HCT116 (cell line): ENCODE results near the gene MAP2K5. TPM values are rescaled to one million over a fixed set of nuclear protein-coding genes. Genes with fewer than 3 reads are reported as not detected.

Experiments
- ATAC-seq: fragments of 200-7000 bp; cut with Tn5 transposase; 2 replicates; pipeline ENCODE4 v1.9.1; 2020; ENCODE audit warnings: mild to moderate bottlenecking, moderate library complexity
- BruUV-seq: library from RNA; stranded (reverse); fragments of 400-500 nt; replicated peaks from 2 replicates; lab custom pipeline; 2021; lab: Mats Ljungman, UMichigan
- CTCF ChIA-PET: fragments of 300-600 bp; sonication (Branson Sonifier 250); formaldehyde crosslinking; loops from one replicate; lab custom pipeline; 2021; ENCODE audit warnings: antibody characterized with exemption; lab: Charles Lee
- POLR2A ChIA-PET: fragments of 300-600, 350-600 bp; sonication (Branson Sonifier 250); formaldehyde crosslinking; loops from one replicate; lab custom pipeline; 2021; ENCODE audit warnings: antibody characterized with exemption; lab: Charles Lee
- RAD21 ChIA-PET, 2 experiments: fragments of 300-600 bp; sonication (Branson Sonifier 250); formaldehyde crosslinking; loops; one replicate each; lab custom pipeline; 2023; ENCODE audit warnings: low total read pairs in 2 of 2; ENCODE audit not compliant: uncharacterized antibody in 2 of 2, unreplicated experiment in 2 of 2, low non-redundant PET in 1 of 2; lab: Charles Lee
- DNase-seq: peaks from one replicate; pipeline ENCODE4 v3.0.0-alpha.2; 2010; ENCODE audit warnings: low read depth, low spot score
- H2AFZ ChIP-seq: fragments of 200-600 bp; shearing (Covaris generic), sonication (generic); 2 replicates; pipeline ENCODE4 v1.6.1; 2017; ENCODE audit warnings: low read depth, mixed run types, mixed read lengths, antibody characterized with exemption, low read length; ENCODE audit not compliant: poor library complexity, severe bottlenecking
- H3K27ac ChIP-seq: 2 replicates; pipeline ENCODE4 v1.5.1; 2012; ENCODE audit warnings: low read depth, low read length
- H3K27me3 ChIP-seq: fragments of 200-600 bp; sonication (generic); 2 replicates; pipeline ENCODE4 v1.6.1; 2016; ENCODE audit warnings: mixed run types, low read length, mixed read lengths; ENCODE audit not compliant: insufficient read depth
- H3K36me3 ChIP-seq, 2 experiments: fragments of 200-500 bp in 1 of 2; fragments of 200-600 bp in 1 of 2; sonication (Bioruptor generic) in 1 of 2; sonication (generic) in 1 of 2; 2 replicates each; pipeline versions ENCODE4 v1.5.1 to v1.6.1; 2014 to 2016; ENCODE audit warnings: low read length in 2 of 2, inconsistent platforms in 1 of 2, mixed read lengths in 1 of 2, mixed run types in 1 of 2; ENCODE audit not compliant: insufficient read depth in 2 of 2, control insufficient read depth in 1 of 2
- H3K4me1 ChIP-seq, 2 experiments: fragments of 200-600 bp in 1 of 2; sonication (generic) in 1 of 2; 2 replicates each; pipeline versions ENCODE4 v1.5.1 to v1.6.1; 2012 to 2017; ENCODE audit warnings: low read length in 2 of 2, inconsistent platforms in 1 of 2, mild to moderate bottlenecking in 1 of 2, mixed read lengths in 1 of 2, mixed run types in 1 of 2, moderate library complexity in 1 of 2; ENCODE audit not compliant: insufficient read depth in 2 of 2, control insufficient read depth in 1 of 2
- H3K4me2 ChIP-seq: fragments of 200-600 bp; sonication (generic); 2 replicates; pipeline ENCODE4 v1.6.1; 2017; ENCODE audit warnings: mixed run types, low read length, mixed read lengths
- H3K4me3 ChIP-seq, 2 experiments: fragments of 200-600 bp in 1 of 2; sonication (generic) in 1 of 2; replicated peaks in 1 of 2; 2 replicates each; pipeline ENCODE4 v1.5.1; 2011 to 2016; ENCODE audit warnings: low read length in 2 of 2, control low read depth in 1 of 2, low read depth in 1 of 2, mild to moderate bottlenecking in 1 of 2, mixed read lengths in 1 of 2, mixed run types in 1 of 2
- H3K79me2 ChIP-seq: fragments of 200-600 bp; sonication (generic); 2 replicates; pipeline ENCODE4 v1.6.1; 2017; ENCODE audit warnings: mild to moderate bottlenecking, mixed run types, low read length, moderate library complexity, mixed read lengths; ENCODE audit not compliant: insufficient read depth
- H3K9ac ChIP-seq: fragments of 200-600 bp; sonication (generic); 2 replicates; pipeline ENCODE4 v1.6.1; 2016; ENCODE audit warnings: low read length, mixed read lengths
- H3K9me2 ChIP-seq: fragments of 200-600 bp; sonication (generic), shearing (Covaris generic); 2 replicates; pipeline ENCODE4 v1.6.1; 2017; ENCODE audit warnings: mixed run types, mild to moderate bottlenecking, moderate library complexity; ENCODE audit not compliant: insufficient read depth
- H3K9me3 ChIP-seq, 2 experiments: fragments of 200-500 bp in 1 of 2; fragments of 200-600 bp in 1 of 2; sonication (Bioruptor generic) in 1 of 2; sonication (generic) in 1 of 2; 2 replicates each; pipeline ENCODE4 v1.6.1; 2014 to 2017; ENCODE audit warnings: low read length in 2 of 2, mixed read lengths in 2 of 2, inconsistent platforms in 1 of 2, low read depth in 1 of 2, mild to moderate bottlenecking in 1 of 2, mixed run types in 1 of 2, moderate library complexity in 1 of 2; ENCODE audit not compliant: control insufficient read depth in 1 of 2, insufficient read depth in 1 of 2
- H4K20me1 ChIP-seq: fragments of 200-600 bp; sonication (generic), shearing (Covaris generic); 2 replicates; pipeline ENCODE4 v1.6.1; 2017; ENCODE audit warnings: mixed run types, mild to moderate bottlenecking, moderate library complexity; ENCODE audit not compliant: insufficient read depth
- CBX3 ChIP-seq: IDR thresholded peaks from 2 replicates; pipeline ENCODE4 v1.6.1; 2012; ENCODE audit warnings: low read depth
- EZH2 ChIP-seq: fragments of 200-600 bp; sonication (generic); IDR thresholded peaks from 2 replicates; pipeline ENCODE4 v1.6.1; 2017; ENCODE audit warnings: antibody characterized with exemption, mixed run types
- FOSL1 ChIP-seq: IDR thresholded peaks from 2 replicates; pipeline ENCODE4 v1.6.1; 2012; ENCODE audit warnings: low read depth
- JUND ChIP-seq: IDR thresholded peaks from 2 replicates; pipeline ENCODE4 v1.6.1; 2012
- POLR2AphosphoS5 ChIP-seq: IDR thresholded peaks from 2 replicates; pipeline ENCODE4 v1.6.1; 2011; ENCODE audit warnings: mild to moderate bottlenecking, low read depth, low read length, moderate library complexity
- RAD21 ChIP-seq: IDR thresholded peaks from 2 replicates; pipeline ENCODE4 v1.6.1; 2012; ENCODE audit warnings: low read depth, mild to moderate bottlenecking
- SIN3A ChIP-seq: IDR thresholded peaks from 2 replicates; pipeline ENCODE4 v1.6.1; 2012; ENCODE audit warnings: low read depth
- SP1 ChIP-seq: IDR thresholded peaks from 2 replicates; pipeline ENCODE4 v1.6.1; 2012; ENCODE audit warnings: low read depth
- SRF ChIP-seq: IDR thresholded peaks from 2 replicates; pipeline ENCODE4 v1.6.1; 2012; ENCODE audit warnings: low read depth
- TCF7L2 ChIP-seq: IDR thresholded peaks from 2 replicates; pipeline ENCODE4 v1.7.0; 2011; ENCODE audit warnings: borderline replicate concordance, inconsistent platforms; ENCODE audit not compliant: insufficient read depth, insufficient read length; ENCODE audit errors: extremely low read depth
- YY1 ChIP-seq: IDR thresholded peaks from 2 replicates; pipeline ENCODE4 v1.6.1; 2011; ENCODE audit warnings: low read length, low read depth, moderate library complexity, mild to moderate bottlenecking; ENCODE audit not compliant: insufficient replicate concordance; ENCODE audit errors: extremely low read depth
- ZFX ChIP-seq: fragments of 450-650 bp; IDR thresholded peaks from 2 replicates; pipeline ENCODE4 v1.6.1; 2017
- ZNF274 ChIP-seq: fragments of 200-500 bp; sonication (Bioruptor generic); IDR thresholded peaks from 2 replicates; pipeline ENCODE4 v1.6.1; 2014; ENCODE audit warnings: mild to moderate bottlenecking, low read depth, low read length, inconsistent platforms
- intact Hi-C: fragments of 100-400 bp; cut with micrococcal nuclease; formaldehyde crosslinking; loops from 2 replicates; pipeline ENCODE4 v1.10.0; 2022
- total RNA-seq: library from RNA; stranded (reverse); gene quantifications from one replicate; pipeline ENCODE4 v1.2.1, GENCODE V29; 2021; ENCODE audit not compliant: unreplicated experiment
- TF ChIP-seq, protein P1 (sequence below), 3 experiments: fragments of 200-600 bp in 1 of 3; sonication (generic) in 1 of 3; IDR thresholded peaks in 2 of 3; conservative IDR thresholded peaks in 1 of 3; 2 replicates each; pipeline ENCODE4 v1.5.1; 2012 to 2017; ENCODE audit warnings: low read depth in 2 of 3, low read length in 2 of 3, antibody characterized with exemption in 1 of 3, borderline replicate concordance in 1 of 3, control low read depth in 1 of 3, mild to moderate bottlenecking in 1 of 3, mixed read lengths in 1 of 3, mixed run types in 1 of 3, moderate library complexity in 1 of 3; ENCODE audit not compliant: insufficient read depth in 1 of 3
- TF ChIP-seq, protein P2 (sequence below): IDR thresholded peaks from 2 replicates; pipeline ENCODE4 v1.6.1; 2012
- TF ChIP-seq, protein P3 (sequence below): IDR thresholded peaks from 2 replicates; pipeline ENCODE4 v1.6.1; 2012; ENCODE audit warnings: low read depth
- TF ChIP-seq, protein P4 (sequence below): IDR thresholded peaks from 2 replicates; pipeline ENCODE4 v1.6.1; 2012

The MAP2K5 gene
- total RNA-seq, 1 experiment from 2014 or later, result 15.6 TPM

DNA sequence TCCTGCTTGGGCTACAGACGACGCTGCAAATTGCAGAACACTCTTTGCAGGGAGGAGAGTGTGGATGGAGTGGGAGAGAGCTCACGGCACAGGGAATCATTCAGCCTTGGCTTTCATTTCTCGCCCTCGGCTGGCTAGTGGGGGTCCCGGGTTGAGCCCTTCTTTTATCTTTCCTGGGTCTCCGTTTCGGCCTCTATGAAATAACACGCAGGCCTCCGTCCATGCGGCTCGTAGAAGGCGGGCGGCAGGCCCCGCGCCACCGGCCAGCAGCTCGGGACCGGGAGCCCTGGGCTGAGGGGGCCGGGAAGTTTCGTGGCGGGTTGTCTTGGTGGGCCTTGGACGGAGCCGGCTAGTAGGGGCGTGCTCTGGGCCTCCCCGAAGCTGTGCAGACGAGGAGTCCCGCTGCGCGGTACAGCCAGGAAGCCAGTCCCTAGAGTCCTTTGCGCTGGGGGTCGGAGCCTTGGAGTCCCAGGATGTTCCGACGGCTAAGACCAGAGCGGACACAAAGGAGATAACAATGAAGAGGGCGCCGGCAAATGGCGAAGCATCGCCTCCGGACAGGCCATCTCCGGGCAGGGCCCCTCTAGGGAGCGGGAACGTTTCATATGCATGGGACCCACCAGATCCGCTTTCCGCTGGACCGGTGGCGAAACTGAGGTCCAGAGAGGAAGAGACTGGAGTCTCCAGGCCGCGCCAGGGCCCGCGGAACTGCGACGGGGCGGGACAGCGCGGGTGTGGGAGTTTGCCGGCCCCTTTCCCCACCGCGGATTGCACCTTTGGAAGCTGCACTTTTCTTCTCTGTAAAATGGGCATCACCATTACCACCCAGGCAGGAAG is 293.0 kb downstream of the MAP2K5 start:
- H3K4me1 ChIP-seq, result peaks cover 3 to 14% of the 10 kb centered on the region in 2 experiments; a peak in 3 of 4 replicates
- RAD21 ChIA-PET, result no interaction called here
- BruUV-seq, result no TSS peak
- no peak for TF ChIP-seq RAD21
- no peak for TF ChIP-seq SIN3A
- TF ChIP-seq SRF, result no peak
- TF ChIP-seq EZH2, result no peak
- no peak for TF ChIP-seq ZFX
- no peak for TF ChIP-seq FOSL1
- TF ChIP-seq YY1, result no peak
- no peak for TF ChIP-seq CBX3
- TF ChIP-seq JUND, result no peak
- TF ChIP-seq, protein P1, sequence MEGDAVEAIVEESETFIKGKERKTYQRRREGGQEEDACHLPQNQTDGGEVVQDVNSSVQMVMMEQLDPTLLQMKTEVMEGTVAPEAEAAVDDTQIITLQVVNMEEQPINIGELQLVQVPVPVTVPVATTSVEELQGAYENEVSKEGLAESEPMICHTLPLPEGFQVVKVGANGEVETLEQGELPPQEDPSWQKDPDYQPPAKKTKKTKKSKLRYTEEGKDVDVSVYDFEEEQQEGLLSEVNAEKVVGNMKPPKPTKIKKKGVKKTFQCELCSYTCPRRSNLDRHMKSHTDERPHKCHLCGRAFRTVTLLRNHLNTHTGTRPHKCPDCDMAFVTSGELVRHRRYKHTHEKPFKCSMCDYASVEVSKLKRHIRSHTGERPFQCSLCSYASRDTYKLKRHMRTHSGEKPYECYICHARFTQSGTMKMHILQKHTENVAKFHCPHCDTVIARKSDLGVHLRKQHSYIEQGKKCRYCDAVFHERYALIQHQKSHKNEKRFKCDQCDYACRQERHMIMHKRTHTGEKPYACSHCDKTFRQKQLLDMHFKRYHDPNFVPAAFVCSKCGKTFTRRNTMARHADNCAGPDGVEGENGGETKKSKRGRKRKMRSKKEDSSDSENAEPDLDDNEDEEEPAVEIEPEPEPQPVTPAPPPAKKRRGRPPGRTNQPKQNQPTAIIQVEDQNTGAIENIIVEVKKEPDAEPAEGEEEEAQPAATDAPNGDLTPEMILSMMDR (IDR thresholded peaks at IDR 0.05 in 2 of 3, conservative IDR thresholded peaks at IDR 0.05 in 1 of 3; ENCODE audit: borderline replicate concordance in 1 of 3, insufficient read depth in 1 of 3, low read depth in 2 of 3, low read length in 2 of 3), result no peak
- no peak for TF ChIP-seq SP1
- TF ChIP-seq, protein P2, sequence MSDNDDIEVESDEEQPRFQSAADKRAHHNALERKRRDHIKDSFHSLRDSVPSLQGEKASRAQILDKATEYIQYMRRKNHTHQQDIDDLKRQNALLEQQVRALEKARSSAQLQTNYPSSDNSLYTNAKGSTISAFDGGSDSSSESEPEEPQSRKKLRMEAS, result no peak
- no peak for TF ChIP-seq ZNF274
- no peak for TF ChIP-seq POLR2AphosphoS5
- TF ChIP-seq, protein P3, sequence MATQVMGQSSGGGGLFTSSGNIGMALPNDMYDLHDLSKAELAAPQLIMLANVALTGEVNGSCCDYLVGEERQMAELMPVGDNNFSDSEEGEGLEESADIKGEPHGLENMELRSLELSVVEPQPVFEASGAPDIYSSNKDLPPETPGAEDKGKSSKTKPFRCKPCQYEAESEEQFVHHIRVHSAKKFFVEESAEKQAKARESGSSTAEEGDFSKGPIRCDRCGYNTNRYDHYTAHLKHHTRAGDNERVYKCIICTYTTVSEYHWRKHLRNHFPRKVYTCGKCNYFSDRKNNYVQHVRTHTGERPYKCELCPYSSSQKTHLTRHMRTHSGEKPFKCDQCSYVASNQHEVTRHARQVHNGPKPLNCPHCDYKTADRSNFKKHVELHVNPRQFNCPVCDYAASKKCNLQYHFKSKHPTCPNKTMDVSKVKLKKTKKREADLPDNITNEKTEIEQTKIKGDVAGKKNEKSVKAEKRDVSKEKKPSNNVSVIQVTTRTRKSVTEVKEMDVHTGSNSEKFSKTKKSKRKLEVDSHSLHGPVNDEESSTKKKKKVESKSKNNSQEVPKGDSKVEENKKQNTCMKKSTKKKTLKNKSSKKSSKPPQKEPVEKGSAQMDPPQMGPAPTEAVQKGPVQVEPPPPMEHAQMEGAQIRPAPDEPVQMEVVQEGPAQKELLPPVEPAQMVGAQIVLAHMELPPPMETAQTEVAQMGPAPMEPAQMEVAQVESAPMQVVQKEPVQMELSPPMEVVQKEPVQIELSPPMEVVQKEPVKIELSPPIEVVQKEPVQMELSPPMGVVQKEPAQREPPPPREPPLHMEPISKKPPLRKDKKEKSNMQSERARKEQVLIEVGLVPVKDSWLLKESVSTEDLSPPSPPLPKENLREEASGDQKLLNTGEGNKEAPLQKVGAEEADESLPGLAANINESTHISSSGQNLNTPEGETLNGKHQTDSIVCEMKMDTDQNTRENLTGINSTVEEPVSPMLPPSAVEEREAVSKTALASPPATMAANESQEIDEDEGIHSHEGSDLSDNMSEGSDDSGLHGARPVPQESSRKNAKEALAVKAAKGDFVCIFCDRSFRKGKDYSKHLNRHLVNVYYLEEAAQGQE, result no peak
- TF ChIP-seq, protein P4, sequence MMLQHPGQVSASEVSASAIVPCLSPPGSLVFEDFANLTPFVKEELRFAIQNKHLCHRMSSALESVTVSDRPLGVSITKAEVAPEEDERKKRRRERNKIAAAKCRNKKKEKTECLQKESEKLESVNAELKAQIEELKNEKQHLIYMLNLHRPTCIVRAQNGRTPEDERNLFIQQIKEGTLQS, result no peak
- TF ChIP-seq TCF7L2, result no peak
- CTCF ChIA-PET, result interaction anchor here (0.6 to 2.0 kb wide), 2 partner anchors 337 to 379 kb away, joined by 3 to 6 read pairs; no protein-coding TSS in a partner anchor
- H3K4me3 ChIP-seq, result no peak overlapping the region
- H3K4me2 ChIP-seq, result no peak overlapping the region
- H2AFZ ChIP-seq, result no peak overlapping the region
- H4K20me1 ChIP-seq, result no peaks in the 10 kb centered on the region
- no peaks in the 10 kb centered on the region for H3K27me3 ChIP-seq
- no peak for ATAC-seq
- H3K27ac ChIP-seq, result no peak overlapping the region
- no peaks in the 10 kb centered on the region for H3K79me2 ChIP-seq
- intact Hi-C loops, result loop anchor here (1.0 to 10.0 kb wide), 4 partner anchors 311 to 591 kb away; partner anchors contain the start of gene C15orf61
- no peaks in the 10 kb centered on the region for H3K9me2 ChIP-seq
- POLR2A ChIA-PET, result no interaction called here
- no peak for DNase-seq
- H3K9ac ChIP-seq, result no peak overlapping the region
- no peaks in the 10 kb centered on the region for H3K36me3 ChIP-seq
- no peaks in the 10 kb centered on the region for H3K9me3 ChIP-seq
